Trophoblast cell (in vitro differentiated cells and primary cell): ENCODE data around the gene KRT28.

Experiments used
- DNase-seq, 2 donors: peaks; one replicate each; pipeline ENCODE4 v3.0.0-alpha.2; 2016
- H2AFZ ChIP-seq: 2 replicates; pipeline ENCODE4 v1.6.1; 2013; ENCODE audit warnings: low read length, moderate library complexity, mild to moderate bottlenecking; ENCODE audit not compliant: insufficient read depth, poor library complexity
- H2AK5ac ChIP-seq: 2 replicates; pipeline ENCODE4 v1.6.1; 2013; ENCODE audit warnings: mild to moderate bottlenecking, low read length
- H2BK120ac ChIP-seq: 2 replicates; pipeline ENCODE4 v1.6.1; 2013; ENCODE audit warnings: low read length, mild to moderate bottlenecking, moderate library complexity; ENCODE audit not compliant: insufficient read depth, poor library complexity
- H2BK12ac ChIP-seq: 2 replicates; pipeline ENCODE4 v1.6.1; 2013; ENCODE audit warnings: mild to moderate bottlenecking, low read length, moderate library complexity
- H2BK5ac ChIP-seq: 2 replicates; pipeline ENCODE4 v1.6.1; 2013; ENCODE audit warnings: low read length, low read depth, moderate library complexity, mild to moderate bottlenecking; ENCODE audit not compliant: poor library complexity
- H3K14ac ChIP-seq: 2 replicates; pipeline ENCODE4 v1.6.1; 2013; ENCODE audit warnings: mild to moderate bottlenecking, low read length
- H3K18ac ChIP-seq: 2 replicates; pipeline ENCODE4 v1.6.1; 2013; ENCODE audit warnings: mild to moderate bottlenecking, low read length
- H3K23ac ChIP-seq: 2 replicates; pipeline ENCODE4 v1.6.1; 2013; ENCODE audit warnings: low read length
- H3K27ac ChIP-seq: 2 replicates; pipeline ENCODE4 v1.5.1; 2013; ENCODE audit warnings: low read depth, mild to moderate bottlenecking, inconsistent platforms, low read length, moderate library complexity
- H3K27me3 ChIP-seq: 2 replicates; pipeline ENCODE4 v1.6.1; 2013; ENCODE audit warnings: inconsistent platforms, mild to moderate bottlenecking, low read length, moderate library complexity; ENCODE audit not compliant: insufficient read depth
- H3K36me3 ChIP-seq, 2 experiments: 1 replicate in 1 of 2; 2 replicates in 1 of 2; pipeline ENCODE4 v1.6.1; 2013; ENCODE audit warnings: low read length in 2 of 2, mild to moderate bottlenecking in 2 of 2, moderate library complexity in 1 of 2; ENCODE audit not compliant: insufficient read depth in 2 of 2, control insufficient read depth in 1 of 2
- H3K4ac ChIP-seq: 2 replicates; pipeline ENCODE4 v1.6.1; 2013; ENCODE audit warnings: low read depth, mild to moderate bottlenecking, low read length, moderate library complexity
- H3K4me1 ChIP-seq, 2 experiments: 1 replicate in 1 of 2; 2 replicates in 1 of 2; pipeline ENCODE4 v1.6.1; 2013; ENCODE audit warnings: low read length in 2 of 2, mild to moderate bottlenecking in 2 of 2, moderate library complexity in 1 of 2; ENCODE audit not compliant: insufficient read depth in 2 of 2, control insufficient read depth in 1 of 2
- H3K4me2 ChIP-seq: 2 replicates; pipeline ENCODE4 v1.6.1; 2013; ENCODE audit warnings: inconsistent platforms, mild to moderate bottlenecking, low read length, moderate library complexity
- H3K4me3 ChIP-seq: 2 replicates; pipeline ENCODE4 v1.5.1; 2013; ENCODE audit warnings: mild to moderate bottlenecking, low read depth, low read length, inconsistent platforms
- H3K79me1 ChIP-seq: one replicate; pipeline ENCODE4 v1.6.1; 2013; ENCODE audit warnings: low read length
- H3K79me2 ChIP-seq: 2 replicates; pipeline ENCODE4 v1.6.1; 2013; ENCODE audit warnings: low read length, mild to moderate bottlenecking; ENCODE audit not compliant: control insufficient read depth, insufficient read depth, poor library complexity
- H3K9ac ChIP-seq: 2 replicates; pipeline ENCODE4 v1.6.1; 2013; ENCODE audit warnings: mild to moderate bottlenecking, low read length
- H3K9me3 ChIP-seq: 2 replicates; pipeline ENCODE4 v1.6.1; 2013; ENCODE audit warnings: low read depth, mild to moderate bottlenecking, control low read depth, inconsistent platforms, low read length; ENCODE audit not compliant: insufficient read depth
- H4K12ac ChIP-seq: 2 replicates; pipeline ENCODE4 v1.6.1; 2013; ENCODE audit warnings: low read depth, mild to moderate bottlenecking, low read length, moderate library complexity
- H4K8ac ChIP-seq: 2 replicates; pipeline ENCODE4 v1.6.1; 2013; ENCODE audit warnings: low read depth, mild to moderate bottlenecking, low read length, moderate library complexity
- H4K91ac ChIP-seq: one replicate; pipeline ENCODE4 v1.6.1; 2013; ENCODE audit warnings: low read depth, mild to moderate bottlenecking, low read length, moderate library complexity
- WGBS: extraction: QIAGEN DNeasy Blood & Tissue Kit; methylation state at CpG from one replicate; pipeline ENCODE4 v1.1.7; 2013; ENCODE audit warnings: missing lambda C conversion rate; ENCODE audit not compliant: insufficient read length, insufficient coverage; ENCODE audit errors: extremely low coverage; 5-methylcytosine and 5-hydroxymethylcytosine counted together

Gene KRT28

DNA sequence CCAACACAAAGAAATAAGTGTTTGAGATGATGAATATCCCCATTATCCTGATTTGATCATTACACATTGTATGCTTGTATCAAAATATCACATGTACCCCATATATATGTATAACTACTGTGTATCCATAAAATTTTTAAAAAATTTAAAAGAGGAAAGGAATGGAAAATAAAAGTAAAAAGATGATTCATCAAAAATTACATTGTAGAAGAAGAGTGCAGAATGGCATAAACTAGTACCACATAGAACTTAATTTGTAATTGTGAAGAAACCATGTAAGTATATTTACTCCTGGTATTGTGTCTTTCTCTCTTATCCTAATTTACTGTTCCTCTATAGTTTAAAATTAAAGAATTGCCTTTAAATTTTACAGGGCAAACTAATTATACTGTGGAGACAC is 34.1 kb upstream of the KRT28 start:
- Histone ChIP-seq H4K91ac (no peak overlapping the region), H3K79me2 (no peaks in the 10 kb centered on the region), H2AK5ac (no peak overlapping the region), H3K79me1 (no peaks in the 10 kb centered on the region), H3K36me3 (peaks cover 0 to 5% of the 10 kb centered on the region in 2 experiments), H3K9ac (no peak overlapping the region), H4K12ac (no peak overlapping the region), H2BK5ac (no peak overlapping the region), H4K8ac (no peak overlapping the region), H2AFZ (no peak overlapping the region), H3K4ac (no peak overlapping the region), H3K4me1 (no peaks in the 10 kb centered on the region), H3K18ac (no peak overlapping the region), H3K27ac (no peak overlapping the region), H3K23ac (no peak overlapping the region), H2BK120ac (no peak overlapping the region), H3K4me2 (no peak overlapping the region), H3K27me3 (no peaks in the 10 kb centered on the region), H3K14ac (no peak overlapping the region), H3K9me3 (no peaks in the 10 kb centered on the region), H2BK12ac (no peak overlapping the region), H3K4me3 (no peak overlapping the region)
- no peak for DNase-seq

DNA sequence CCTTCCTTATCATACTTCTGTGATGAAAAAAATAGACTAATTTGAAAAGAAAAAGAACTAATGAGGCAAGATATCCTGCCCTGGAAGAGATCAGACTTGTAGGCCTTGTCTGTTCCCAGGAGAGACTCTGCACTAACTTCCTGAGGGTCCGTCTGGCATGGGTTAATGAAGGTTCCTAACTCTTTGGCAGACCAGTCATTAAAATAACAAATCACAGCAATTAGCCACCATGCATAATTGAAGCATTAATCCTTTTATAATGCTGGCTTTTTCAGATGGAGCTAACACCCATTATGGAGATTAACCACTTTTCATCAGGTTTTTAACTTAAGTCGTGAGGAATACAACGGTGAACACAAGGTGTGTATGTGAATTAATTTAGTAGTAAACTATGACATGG is 33.1 kb upstream of the KRT28 start:
- Histone ChIP-seq H3K27me3 (no peaks in the 10 kb centered on the region), H3K4me1 (no peaks in the 10 kb centered on the region), H2BK5ac (no peak overlapping the region), H3K18ac (no peak overlapping the region), H3K9ac (no peak overlapping the region), H2AFZ (no peak overlapping the region), H3K79me1 (no peaks in the 10 kb centered on the region), H4K8ac (no peak overlapping the region), H4K12ac (no peak overlapping the region), H3K23ac (no peak overlapping the region), H2BK120ac (no peak overlapping the region), H3K79me2 (no peaks in the 10 kb centered on the region), H3K14ac (no peak overlapping the region), H3K4me2 (no peak overlapping the region), H2BK12ac (no peak overlapping the region), H4K91ac (no peak overlapping the region), H3K9me3 (no peaks in the 10 kb centered on the region), H3K36me3 (peaks cover 0 to 5% of the 10 kb centered on the region in 2 experiments), H3K4me3 (no peak overlapping the region), H3K4ac (no peak overlapping the region), H3K27ac (no peak overlapping the region), H2AK5ac (no peak overlapping the region)
- no peak for DNase-seq
- no CpG with 5 or more reads among the region's 3 CpGs for WGBS

DNA sequence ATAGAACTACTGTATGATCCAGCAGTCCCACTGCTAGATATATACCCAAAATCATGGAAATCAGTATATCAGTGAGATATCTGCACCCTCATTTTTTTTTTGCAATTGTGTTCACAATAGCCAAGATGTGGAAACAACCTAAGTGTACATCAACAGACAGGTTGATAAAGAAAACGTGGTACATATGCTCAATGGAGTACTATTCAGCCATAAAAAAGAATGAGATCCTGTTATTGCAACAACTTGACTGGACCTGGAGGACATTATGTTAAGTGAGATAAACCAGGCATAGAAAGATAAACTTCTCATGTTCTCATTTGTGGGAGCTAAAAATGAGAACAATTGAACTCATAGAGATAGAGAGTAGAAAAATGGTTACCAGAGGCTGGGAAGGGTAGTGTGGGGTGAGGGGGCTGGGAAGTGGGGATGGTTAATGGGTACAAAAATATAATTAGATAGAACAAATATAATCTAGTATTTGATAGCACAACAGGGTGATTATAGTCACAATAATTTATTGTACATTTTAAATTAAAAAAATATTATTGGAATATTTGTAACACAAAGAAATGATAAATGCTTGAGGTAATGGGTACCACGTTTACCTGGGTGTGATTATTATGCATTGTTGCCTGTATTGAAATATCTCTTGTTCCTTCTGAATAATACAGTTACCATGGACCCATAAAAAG is 30.5 kb upstream of the KRT28 start:
- no peaks in the 10 kb centered on the region for H3K4me1 ChIP-seq

DNA sequence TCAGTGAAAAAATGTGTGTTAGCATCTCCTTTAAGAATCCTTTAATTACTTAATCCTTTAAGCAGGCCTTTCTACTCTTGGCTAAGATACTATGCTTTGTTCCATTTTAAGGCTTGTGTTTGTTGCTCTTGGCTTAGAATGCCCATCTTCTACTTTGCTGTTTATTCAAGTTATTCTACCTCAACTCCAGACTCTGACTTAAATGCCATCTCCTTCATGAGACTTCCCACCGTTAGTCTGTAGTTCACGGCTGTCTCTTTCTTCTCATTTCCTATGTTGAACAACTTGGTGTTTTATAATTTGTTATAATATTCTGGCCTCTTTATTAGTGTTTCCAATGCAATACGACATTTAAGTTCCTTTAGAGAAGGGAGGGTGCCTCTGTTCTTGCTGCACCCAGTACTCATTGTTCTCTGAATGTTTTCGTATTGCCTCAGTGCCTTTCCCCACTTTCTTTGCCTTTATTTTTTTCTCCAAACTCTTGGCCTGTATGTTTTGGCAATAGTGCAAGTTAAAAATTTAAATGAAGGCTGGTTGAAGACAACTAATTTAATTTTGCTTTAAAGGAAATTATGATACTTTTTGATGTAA is 28.8 kb upstream of the KRT28 start:
- Histone ChIP-seq H4K91ac (no peak overlapping the region), H2BK5ac (no peak overlapping the region)
- no CpG with 5 or more reads among the region's 4 CpGs for WGBS

More for the DNA sequence above, 30.5 kb upstream of the KRT28 start:
- Histone ChIP-seq H3K14ac (no peak overlapping the region), H3K79me2 (no peaks in the 10 kb centered on the region), H2BK120ac (no peak overlapping the region), H3K36me3 (peaks cover 0 to 5% of the 10 kb centered on the region in 2 experiments), H3K9ac (no peak overlapping the region), H4K91ac (no peak overlapping the region), H2BK12ac (no peak overlapping the region), H2BK5ac (no peak overlapping the region), H3K23ac (no peak overlapping the region), H3K27me3 (no peaks in the 10 kb centered on the region), H3K4me3 (no peak overlapping the region), H4K12ac (no peak overlapping the region), H2AK5ac (no peak overlapping the region), H3K27ac (no peak overlapping the region), H3K4ac (no peak overlapping the region), H4K8ac (no peak overlapping the region), H3K4me2 (no peak overlapping the region), H3K9me3 (no peaks in the 10 kb centered on the region), H3K79me1 (no peaks in the 10 kb centered on the region), H2AFZ (no peak overlapping the region), H3K18ac (no peak overlapping the region)
- WGBS = no CpG with 5 or more reads among the region's 2 CpGs
- DNase-seq = no peak

More for the DNA sequence above, 28.8 kb upstream of the KRT28 start:
- no peak overlapping the region for H3K14ac ChIP-seq
- no peak overlapping the region for H3K9ac ChIP-seq
- no peak overlapping the region for H3K18ac ChIP-seq
- H2AK5ac ChIP-seq = no peak overlapping the region
- no peaks in the 10 kb centered on the region for H3K9me3 ChIP-seq
- H3K23ac ChIP-seq = no peak overlapping the region
- H3K36me3 ChIP-seq = no peaks in the 10 kb centered on the region
- no peak overlapping the region for H3K27ac ChIP-seq
- no peak for DNase-seq
- no peaks in the 10 kb centered on the region for H3K79me2 ChIP-seq
- H3K4ac ChIP-seq = no peak overlapping the region
- H2AFZ ChIP-seq = no peak overlapping the region
- H3K4me1 ChIP-seq = no peaks in the 10 kb centered on the region
- no peak overlapping the region for H2BK120ac ChIP-seq
- no peak overlapping the region for H2BK12ac ChIP-seq
- H3K27me3 ChIP-seq = no peaks in the 10 kb centered on the region
- no peak overlapping the region for H4K12ac ChIP-seq
- H3K4me3 ChIP-seq = no peak overlapping the region
- no peaks in the 10 kb centered on the region for H3K79me1 ChIP-seq
- no peak overlapping the region for H3K4me2 ChIP-seq
- no peak overlapping the region for H4K8ac ChIP-seq
